BE2C (cell line): Measurements from ENCODE around the gene WDR64.

Experiments used
- DNase-seq: peaks from one replicate; pipeline ENCODE4 v3.0.0-alpha.2; 2020
- H3K27me3 ChIP-seq: fragments of 250-450 bp; sonication (Bioruptor Pico); 2 replicates; pipeline ENCODE4 v1.5.1; 2020; ENCODE audit warnings: mild to moderate bottlenecking
- H3K36me3 ChIP-seq: fragments of 250-450 bp; sonication (Bioruptor Pico); 2 replicates; pipeline ENCODE4 v1.5.1; 2020; ENCODE audit warnings: mild to moderate bottlenecking
- H3K4me1 ChIP-seq: fragments of 250-450 bp; sonication (Bioruptor Pico); 2 replicates; pipeline ENCODE4 v1.5.1; 2020
- H3K4me3 ChIP-seq: 2 replicates; pipeline ENCODE4 v1.5.1; 2011; ENCODE audit warnings: low read depth, low read length
- H3K9me3 ChIP-seq: fragments of 250-450 bp; sonication (Bioruptor Pico); 2 replicates; pipeline ENCODE4 v1.5.1; 2020
- TF ChIP-seq, protein P1 (sequence below): IDR thresholded peaks from 2 replicates; pipeline ENCODE4 v1.5.1; 2012; ENCODE audit warnings: mild to moderate bottlenecking, low read depth, low read length

The WDR64 gene

DNA sequence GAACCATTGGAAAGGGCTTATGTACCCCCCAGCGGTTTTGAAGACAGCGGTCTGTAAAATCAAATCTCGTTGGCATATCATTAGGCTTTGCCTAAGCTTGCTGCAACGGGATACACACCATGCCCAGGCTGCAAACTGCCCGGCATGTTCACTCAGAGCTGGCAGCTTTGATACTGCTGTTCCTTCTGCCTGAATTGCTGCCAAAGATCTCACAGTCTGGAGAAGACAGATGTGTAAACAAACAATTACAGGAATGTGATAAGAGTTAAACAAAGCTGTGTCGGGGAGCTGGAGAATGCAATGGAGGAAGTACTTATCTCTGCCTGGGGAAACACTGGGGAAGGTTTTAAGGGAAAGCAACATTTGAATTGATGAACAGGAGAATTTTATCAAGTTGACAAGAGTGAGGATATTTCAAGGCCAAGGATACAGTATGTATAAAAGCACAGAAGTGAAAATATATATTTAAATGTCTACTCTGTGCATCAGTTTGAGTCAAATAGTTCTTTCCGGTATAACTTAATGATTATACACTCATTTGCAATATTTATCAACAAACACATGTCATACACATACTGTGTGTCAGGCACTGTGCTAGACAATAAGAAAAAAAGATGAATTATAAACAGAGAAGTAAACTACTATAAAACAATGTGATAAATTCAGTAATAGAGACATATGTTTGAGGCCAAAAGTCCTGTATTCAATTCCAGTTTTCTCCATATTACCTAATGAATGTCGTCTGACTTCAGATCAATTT, 41.8 kb upstream of the WDR64 start:
- no peak for DNase-seq
- Histone ChIP-seq H3K4me1 (no peaks in the 10 kb centered on the region), H3K27me3 (no peaks in the 10 kb centered on the region), H3K4me3 (no peak overlapping the region), H3K36me3 (no peaks in the 10 kb centered on the region), H3K9me3 (no peaks in the 10 kb centered on the region)
- TF ChIP-seq, protein P1, sequence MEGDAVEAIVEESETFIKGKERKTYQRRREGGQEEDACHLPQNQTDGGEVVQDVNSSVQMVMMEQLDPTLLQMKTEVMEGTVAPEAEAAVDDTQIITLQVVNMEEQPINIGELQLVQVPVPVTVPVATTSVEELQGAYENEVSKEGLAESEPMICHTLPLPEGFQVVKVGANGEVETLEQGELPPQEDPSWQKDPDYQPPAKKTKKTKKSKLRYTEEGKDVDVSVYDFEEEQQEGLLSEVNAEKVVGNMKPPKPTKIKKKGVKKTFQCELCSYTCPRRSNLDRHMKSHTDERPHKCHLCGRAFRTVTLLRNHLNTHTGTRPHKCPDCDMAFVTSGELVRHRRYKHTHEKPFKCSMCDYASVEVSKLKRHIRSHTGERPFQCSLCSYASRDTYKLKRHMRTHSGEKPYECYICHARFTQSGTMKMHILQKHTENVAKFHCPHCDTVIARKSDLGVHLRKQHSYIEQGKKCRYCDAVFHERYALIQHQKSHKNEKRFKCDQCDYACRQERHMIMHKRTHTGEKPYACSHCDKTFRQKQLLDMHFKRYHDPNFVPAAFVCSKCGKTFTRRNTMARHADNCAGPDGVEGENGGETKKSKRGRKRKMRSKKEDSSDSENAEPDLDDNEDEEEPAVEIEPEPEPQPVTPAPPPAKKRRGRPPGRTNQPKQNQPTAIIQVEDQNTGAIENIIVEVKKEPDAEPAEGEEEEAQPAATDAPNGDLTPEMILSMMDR: no peak

DNA sequence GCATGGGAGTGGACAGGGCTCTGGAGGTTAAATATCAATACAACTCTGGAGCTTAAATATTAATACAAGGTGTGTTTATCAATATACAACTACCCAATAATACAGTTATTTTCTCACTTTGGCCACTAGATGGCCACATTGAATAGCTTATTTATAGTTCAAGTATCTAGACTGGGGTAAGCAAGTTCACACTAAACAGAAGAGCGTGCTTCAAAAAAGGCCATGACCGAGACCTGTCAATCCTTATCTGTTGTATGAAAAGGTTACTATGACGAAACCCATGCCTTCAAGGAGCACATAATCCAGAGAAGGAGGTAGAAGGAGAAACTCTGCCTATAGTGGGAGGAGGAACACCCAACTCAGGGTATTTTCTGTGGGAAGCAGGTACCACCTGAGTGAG, 41.0 kb upstream of the WDR64 start:
- no peaks in the 10 kb centered on the region for H3K9me3 ChIP-seq
- H3K4me3 ChIP-seq: no peak overlapping the region
- TF ChIP-seq, protein P1: peak; percentile 59
- no peaks in the 10 kb centered on the region for H3K27me3 ChIP-seq
- no peaks in the 10 kb centered on the region for H3K4me1 ChIP-seq
- DNase-seq: peak; percentile 24
- no peaks in the 10 kb centered on the region for H3K36me3 ChIP-seq

DNA sequence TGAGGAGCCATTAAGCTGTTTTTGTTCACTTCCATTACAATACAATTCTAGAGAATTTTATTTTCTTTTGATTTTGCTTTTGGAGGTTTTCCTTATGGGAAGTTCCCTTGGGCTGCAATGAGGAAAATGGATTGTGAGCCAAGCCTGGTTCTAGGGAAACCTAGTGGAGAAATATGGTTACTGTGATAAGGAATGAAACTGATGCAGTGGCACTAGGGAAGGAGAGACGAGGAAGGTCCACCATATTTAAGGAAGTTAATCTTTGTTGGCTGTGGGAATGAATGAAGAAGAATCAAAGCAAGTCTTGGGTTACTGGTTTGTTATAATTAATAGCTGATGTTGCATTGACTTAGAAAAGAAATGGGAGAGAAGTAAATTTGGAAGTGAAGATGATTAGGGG, 40.3 kb upstream of the WDR64 start:
- H3K4me3 ChIP-seq: no peak overlapping the region

DNA sequence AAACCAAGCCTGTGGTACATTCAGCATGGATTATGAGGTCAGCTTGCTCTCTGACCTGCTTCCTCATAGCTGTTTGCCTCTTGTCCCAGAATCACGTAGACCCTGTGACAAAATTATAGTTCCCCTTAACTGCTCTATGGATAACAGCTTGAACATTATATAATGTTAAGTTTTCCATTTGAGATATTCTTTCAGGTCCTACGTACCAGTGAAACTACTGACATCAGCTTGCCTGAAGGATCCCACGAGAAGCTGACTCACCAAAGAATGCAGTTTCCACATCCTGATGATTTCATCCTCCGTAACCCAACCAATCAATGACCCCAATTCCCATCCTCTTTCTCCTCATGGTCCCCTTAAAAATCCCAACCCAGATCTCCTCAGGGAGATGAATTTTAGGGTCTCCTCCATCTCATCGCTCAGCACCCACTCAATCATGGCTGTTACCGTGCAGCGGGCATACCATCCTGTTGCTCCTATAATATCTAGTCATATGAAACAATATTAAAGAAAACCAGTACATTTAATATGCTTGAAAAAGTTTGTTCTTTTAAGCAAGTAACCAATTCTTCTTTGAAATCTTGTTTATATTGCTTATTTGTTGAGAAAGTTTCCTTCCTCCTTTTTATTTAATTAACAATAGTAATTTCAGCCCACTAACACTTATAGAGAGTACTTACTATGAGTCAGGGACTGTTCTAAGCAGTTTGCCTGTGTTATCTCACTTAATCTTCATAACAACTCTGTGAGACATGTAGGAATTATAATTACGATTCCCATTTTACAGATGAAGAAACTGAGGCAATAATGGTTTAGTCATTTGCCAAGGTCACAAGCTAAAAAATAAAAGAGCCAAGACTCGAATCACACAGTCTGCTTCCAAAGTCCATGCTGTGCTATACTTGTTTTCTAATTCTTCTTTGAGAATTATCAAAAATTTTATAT, 39.3 kb upstream of the WDR64 start:
- Histone ChIP-seq H3K9me3 (no peaks in the 10 kb centered on the region), H3K4me1 (no peaks in the 10 kb centered on the region), H3K4me3 (no peak overlapping the region), H3K36me3 (no peaks in the 10 kb centered on the region), H3K27me3 (no peaks in the 10 kb centered on the region)
- no peak for DNase-seq
- TF ChIP-seq, protein P1: no peak

More for the DNA sequence above, 40.3 kb upstream of the WDR64 start:
- Histone ChIP-seq H3K27me3 (no peaks in the 10 kb centered on the region), H3K4me1 (no peaks in the 10 kb centered on the region), H3K36me3 (no peaks in the 10 kb centered on the region), H3K9me3 (no peaks in the 10 kb centered on the region)
- DNase-seq: no peak
- TF ChIP-seq, protein P1: peak; percentile 11; the same call in 1 of the 2 replicates

DNA sequence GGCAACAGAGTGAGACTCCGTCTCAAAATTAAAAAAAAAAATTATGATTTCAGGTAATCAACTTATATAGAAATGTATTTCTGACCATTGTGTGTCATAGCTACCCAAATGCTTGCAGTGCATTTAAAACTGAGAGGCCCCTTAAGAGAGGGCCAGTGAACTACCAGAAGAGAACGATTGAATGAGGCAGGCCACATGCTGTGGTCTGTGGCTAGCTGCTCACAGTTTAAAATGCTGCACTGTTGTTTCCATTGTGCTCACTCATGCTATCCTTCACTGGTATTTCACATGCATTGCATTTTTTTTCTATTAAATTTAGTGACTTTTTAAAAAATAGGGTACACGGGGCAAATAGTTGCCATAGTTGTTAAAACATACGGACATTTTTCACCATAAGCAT, 37.9 kb upstream of the WDR64 start:
- H3K4me1 ChIP-seq: no peaks in the 10 kb centered on the region
- no peaks in the 10 kb centered on the region for H3K9me3 ChIP-seq
- no peak for DNase-seq
- H3K4me3 ChIP-seq: no peak overlapping the region
- H3K27me3 ChIP-seq: no peaks in the 10 kb centered on the region
- TF ChIP-seq, protein P1: no peak
- H3K36me3 ChIP-seq: no peaks in the 10 kb centered on the region
